A673 (cell line): ENCODE results near the gene RBM39. TPM values are rescaled to one million over a fixed set of nuclear protein-coding genes. Genes with fewer than 3 reads are reported as not detected.

ENCODE experiments used
- BruUV-seq: library from RNA; stranded (reverse); fragments of 400-500 nt; replicated peaks from 2 replicates; lab custom pipeline; 2021; lab: Mats Ljungman, UMichigan
- CTCF ChIA-PET: fragments of 300-600 bp; sonication (Branson Sonifier 250); formaldehyde crosslinking; loops from one replicate; lab custom pipeline; 2022; ENCODE audit warnings: antibody characterized with exemption; lab: Charles Lee
- POLR2A ChIA-PET: fragments of 300-600 bp; sonication (Branson Sonifier 250); formaldehyde crosslinking; loops from one replicate; lab custom pipeline; 2022; ENCODE audit warnings: antibody characterized with exemption; ENCODE audit not compliant: low non-redundant PET; lab: Charles Lee
- DNase-seq: peaks from one replicate; pipeline ENCODE4 v3.0.0-alpha.2; 2015; ENCODE audit warnings: low spot score
- H3K27ac ChIP-seq: fragments of 200-600 bp; sonication (generic); 2 replicates; pipeline ENCODE4 v1.5.1; 2016; ENCODE audit warnings: mixed run types, low read depth, mild to moderate bottlenecking, mixed read lengths, antibody characterized with exemption, low read length; ENCODE audit not compliant: poor library complexity, severe bottlenecking
- H3K27me3 ChIP-seq: fragments of 200-600 bp; sonication (generic); replicated peaks from 2 replicates; pipeline ENCODE4 v1.6.1; 2017; ENCODE audit warnings: mixed run types, low read depth, mild to moderate bottlenecking, mixed read lengths, antibody characterized with exemption, low read length; ENCODE audit not compliant: insufficient read depth, poor library complexity
- H3K36me3 ChIP-seq: fragments of 200-600 bp; sonication (generic); 2 replicates; pipeline ENCODE4 v1.6.1; 2016; ENCODE audit warnings: mixed run types, mild to moderate bottlenecking, mixed read lengths, antibody characterized with exemption, low read length; ENCODE audit not compliant: insufficient read depth, poor library complexity, severe bottlenecking
- H3K4me1 ChIP-seq: fragments of 200-600 bp; sonication (generic); 2 replicates; pipeline ENCODE4 v1.6.1; 2017; ENCODE audit warnings: mixed run types, mild to moderate bottlenecking, mixed read lengths, antibody characterized with exemption, low read length; ENCODE audit not compliant: insufficient read depth, poor library complexity, severe bottlenecking
- H3K4me3 ChIP-seq: fragments of 200-600 bp; sonication (generic); 2 replicates; pipeline ENCODE4 v1.5.1; 2016; ENCODE audit warnings: low read depth, mixed run types, mild to moderate bottlenecking, mixed read lengths, low read length; ENCODE audit not compliant: poor library complexity, severe bottlenecking
- H3K9me3 ChIP-seq: fragments of 200-600 bp; sonication (generic); 2 replicates; pipeline ENCODE4 v1.6.1; 2016; ENCODE audit warnings: mixed run types, low read depth, mild to moderate bottlenecking, mixed read lengths, antibody characterized with exemption, low read length; ENCODE audit not compliant: poor library complexity, severe bottlenecking
- CTCF ChIP-seq: fragments of 300-800, 200-600 bp; sonication (generic); conservative IDR thresholded peaks from 2 replicates; pipeline ENCODE4 v1.5.1; 2017; ENCODE audit warnings: low read depth, mild to moderate bottlenecking, antibody characterized with exemption, low read length, moderate library complexity, mixed read lengths
- EZH2 ChIP-seq: fragments of 200-600 bp; sonication (generic); IDR thresholded peaks from 2 replicates; pipeline ENCODE4 v1.6.1; 2017; ENCODE audit warnings: borderline replicate concordance, low read depth, mild to moderate bottlenecking, mixed read lengths, antibody characterized with exemption, low read length; ENCODE audit not compliant: poor library complexity, severe bottlenecking
- intact Hi-C: fragments of 100-400 bp; cut with micrococcal nuclease; formaldehyde crosslinking; loops from one replicate; pipeline ENCODE4 v1.10.0; 2022; ENCODE audit not compliant: unreplicated experiment
- total RNA-seq: library from RNA; stranded (reverse); gene quantifications from 2 replicates; pipeline ENCODE4 v1.2.3, GENCODE V29; 2021

RBM39 gene
- total RNA-seq, 1 experiment from 2014 or later = 329 TPM

- intact Hi-C loops = loop anchor here (1.0 kb wide), 1 partner anchor 8 kb away; no protein-coding TSS in a partner anchor
- Histone ChIP-seq H3K9me3 (no peaks in the 10 kb centered on the region), H3K27me3 (no peaks in the 10 kb centered on the region), H3K27ac (no peak overlapping the region), H3K36me3 (peaks cover 100% of the 10 kb centered on the region), H3K4me1 (peaks cover 19% of the 10 kb centered on the region), H3K4me3 (no peak overlapping the region)
- TF ChIP-seq CTCF (no peak), EZH2 (no peak)
- CTCF ChIA-PET = no interaction called here
- DNase-seq = no peak
- POLR2A ChIA-PET = interaction anchor here (0.6 to 1.5 kb wide), 2 partner anchors 9 to 12 kb away, joined by 3 to 6 read pairs; no protein-coding TSS in a partner anchor
- no TSS peak for BruUV-seq
These were observed 11.2 kb downstream of the RBM39 start for GRCh38 chr20:35730583-35731468.

DNA sequence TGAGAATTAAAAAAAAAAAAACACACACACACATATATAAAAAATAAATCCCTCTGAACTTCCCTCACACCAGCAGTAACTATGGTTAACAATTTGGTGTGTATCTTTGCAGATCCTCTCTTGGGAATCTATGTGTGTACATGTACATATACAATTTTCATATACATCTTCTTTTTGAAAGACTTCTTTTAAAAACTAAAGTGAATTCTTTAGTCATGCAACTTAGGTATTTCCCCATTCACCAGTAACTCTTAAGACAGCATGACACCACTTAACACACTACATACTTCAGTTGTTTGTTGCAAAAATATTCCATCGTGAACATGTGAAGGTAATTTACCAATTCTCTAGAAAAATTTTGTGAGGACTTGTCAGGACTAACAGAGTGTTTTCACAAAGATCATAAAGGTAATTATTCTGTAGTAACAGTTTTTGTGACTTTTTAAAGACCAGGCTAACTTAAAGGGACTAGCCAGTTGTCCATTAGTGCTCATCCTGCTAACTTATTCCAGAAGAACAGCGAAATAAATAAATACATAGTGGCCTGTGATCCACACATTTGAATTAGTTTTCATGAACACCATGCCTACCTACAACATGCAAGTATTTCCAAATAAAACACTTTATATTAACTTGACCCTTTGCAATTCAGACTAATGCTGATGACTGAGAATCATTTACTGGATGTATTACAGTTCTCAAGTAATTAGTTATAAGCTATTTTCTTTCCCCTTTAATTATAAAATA is 12.1 kb downstream of the RBM39 start:
- Histone ChIP-seq H3K9me3 (no peaks in the 10 kb centered on the region), H3K4me1 (peaks cover 19% of the 10 kb centered on the region), H3K36me3 (peaks cover 100% of the 10 kb centered on the region), H3K4me3 (no peak overlapping the region), H3K27me3 (no peaks in the 10 kb centered on the region), H3K27ac (no peak overlapping the region)
- BruUV-seq = no TSS peak
- TF ChIP-seq CTCF = no peak
- no peak for TF ChIP-seq EZH2
- ChIA-PET POLR2A (interaction anchor here (0.6 to 1.5 kb wide), 3 partner anchors 10 to 83 kb away, joined by 3 to 6 read pairs (median 3); no protein-coding TSS in a partner anchor), CTCF (no interaction called here)
- DNase-seq = no peak
- intact Hi-C loops = no loop called here

GRCh38 chr20:35729283-35729807 is 12.7 kb downstream of the RBM39 start:
- TF ChIP-seq CTCF = no peak
- TF ChIP-seq EZH2 = no peak
- intact Hi-C loops = no loop called here
- CTCF ChIA-PET = no interaction called here
- BruUV-seq = no TSS peak
- no peak overlapping the region for H3K27ac ChIP-seq
- peaks cover 19% of the 10 kb centered on the region for H3K4me1 ChIP-seq
- H3K4me3 ChIP-seq = no peak overlapping the region
- H3K27me3 ChIP-seq = no peaks in the 10 kb centered on the region
- POLR2A ChIA-PET = interaction anchor here (0.6 kb wide), 1 partner anchor 84 kb away, joined by 3 read pairs; no protein-coding TSS in a partner anchor
- peaks cover 100% of the 10 kb centered on the region for H3K36me3 ChIP-seq
- no peak for DNase-seq
- H3K9me3 ChIP-seq = no peaks in the 10 kb centered on the region
